ENCODE data around the gene NKAIN2. TPM values are rescaled to one million over a fixed set of nuclear protein-coding genes. Genes with fewer than 3 reads are reported as not detected.

Gene NKAIN2
- total and polyA plus RNA-seq, 2 donors (not counting 3 experiments of a cell fraction or from before 2014, with no cell fraction given) = 0.03 TPM; not detected in 1

- Histone ChIP-seq H3K9ac (replicated peaks; ENCODE audit: extremely low read depth, insufficient read depth, low read length) (no peak overlapping the region), H2AFZ (ENCODE audit: low read depth, low read length) (no peak overlapping the region), H3K36me3 (ENCODE audit: control insufficient read depth in 2 of 2, extremely low read depth in 1 of 2, insufficient read depth in 2 of 2, low read length in 2 of 2) (no peaks in the 10 kb centered on the region), H3K4me1 (ENCODE audit: control insufficient read depth, extremely low read depth, insufficient read depth, low read length) (no peaks in the 10 kb centered on the region), H3K27me3 (ENCODE audit: control insufficient read depth in 2 of 2, insufficient read depth in 2 of 2, low read length in 2 of 2) (no peaks in the 10 kb centered on the region), H3K9me3 (replicated peaks; ENCODE audit: control insufficient read depth, insufficient read depth, low read length) (no peaks in the 10 kb centered on the region), H4K20me1 (replicated peaks; ENCODE audit: control insufficient read depth, extremely low read depth, insufficient read depth, low read length) (no peaks in the 10 kb centered on the region), H3K27ac (ENCODE audit: insufficient read depth, low read depth, low read length) (no peak overlapping the region), H3K79me2 (ENCODE audit: control insufficient read depth, insufficient read depth, low read length) (no peaks in the 10 kb centered on the region), H3K4me2 (ENCODE audit: insufficient read depth, low read length) (no peak overlapping the region), H3K4me3 (replicated peaks in 1 of 3; ENCODE audit: insufficient read depth in 1 of 3, low read depth in 1 of 3, low read length in 3 of 3) (no peak overlapping the region), H3K9me1 (replicated peaks; ENCODE audit: control insufficient read depth, extremely low read depth, insufficient read depth, low read length) (no peaks in the 10 kb centered on the region)
- BruUV-seq (replicated peaks) = no TSS peak
- intact Hi-C loops (cut with micrococcal nuclease) (no loop called here), dilution Hi-C loops (cut with MboI; ENCODE audit: extremely low pct_ligation_motif_present, low sequenced_read_pairs) (no loop called here)
- DNase-seq (ENCODE audit: low read depth, low spot score) = no peak
- no peak for FAIRE-seq
- no peak for TF ChIP-seq MYC (IDR thresholded peaks at IDR 0.05; ENCODE audit: low read depth, low read length)
- no peak for TF ChIP-seq GATA2 (IDR thresholded peaks at IDR 0.05; ENCODE audit: insufficient read depth, insufficient read length, low read depth, low read length)
- no peak for TF ChIP-seq EZH2 (IDR thresholded peaks at IDR 0.05; ENCODE audit: borderline replicate concordance, low read depth, low read length, severe bottlenecking)
- no peak for TF ChIP-seq FOS (IDR thresholded peaks at IDR 0.05; ENCODE audit: borderline replicate concordance, insufficient read depth, low read length)
- ChIA-PET POLR2A (no interaction called here), CTCF (no interaction called here)
These were observed 1026.2 kb downstream of the NKAIN2 start for GRCh38 chr6:124829822-124830221.

- Histone ChIP-seq H3K9me3 (replicated peaks; ENCODE audit: control insufficient read depth, insufficient read depth, low read length) (no peaks in the 10 kb centered on the region), H3K4me3 (replicated peaks in 1 of 3; ENCODE audit: insufficient read depth in 1 of 3, low read depth in 1 of 3, low read length in 3 of 3) (no peak overlapping the region), H3K9me1 (replicated peaks; ENCODE audit: control insufficient read depth, extremely low read depth, insufficient read depth, low read length) (no peaks in the 10 kb centered on the region), H3K27me3 (ENCODE audit: control insufficient read depth in 2 of 2, insufficient read depth in 2 of 2, low read length in 2 of 2) (no peaks in the 10 kb centered on the region), H3K9ac (replicated peaks; ENCODE audit: extremely low read depth, insufficient read depth, low read length) (no peak overlapping the region), H4K20me1 (replicated peaks; ENCODE audit: control insufficient read depth, extremely low read depth, insufficient read depth, low read length) (no peaks in the 10 kb centered on the region), H3K79me2 (ENCODE audit: control insufficient read depth, insufficient read depth, low read length) (no peaks in the 10 kb centered on the region), H2AFZ (ENCODE audit: low read depth, low read length) (no peak overlapping the region), H3K27ac (ENCODE audit: insufficient read depth, low read depth, low read length) (no peak overlapping the region), H3K4me1 (ENCODE audit: control insufficient read depth, extremely low read depth, insufficient read depth, low read length) (no peaks in the 10 kb centered on the region), H3K4me2 (ENCODE audit: insufficient read depth, low read length) (no peak overlapping the region), H3K36me3 (ENCODE audit: control insufficient read depth in 2 of 2, extremely low read depth in 1 of 2, insufficient read depth in 2 of 2, low read length in 2 of 2) (no peaks in the 10 kb centered on the region)
- TF ChIP-seq MYC (IDR thresholded peaks at IDR 0.05; ENCODE audit: low read depth, low read length) (no peak), EZH2 (IDR thresholded peaks at IDR 0.05; ENCODE audit: borderline replicate concordance, low read depth, low read length, severe bottlenecking) (no peak), GATA2 (IDR thresholded peaks at IDR 0.05; ENCODE audit: insufficient read depth, insufficient read length, low read depth, low read length) (no peak), POLR2A (IDR thresholded peaks at IDR 0.05; ENCODE audit: low read depth, low read length) (no peak)
- FAIRE-seq (no peak), DNase-seq (ENCODE audit: low read depth, low spot score) (no peak)
- POLR2A ChIA-PET = no interaction called here
- CTCF ChIA-PET = no interaction called here
- dilution Hi-C loops (cut with MboI; ENCODE audit: extremely low pct_ligation_motif_present, low sequenced_read_pairs) (no loop called here), intact Hi-C loops (cut with micrococcal nuclease) (no loop called here)
- no TSS peak for BruUV-seq (replicated peaks)
These were observed 1026.8 kb downstream of the NKAIN2 start for GRCh38 chr6:124830506-124830905.
